ENCODE data around the gene RPS6KA5. TPM values are rescaled to one million over a fixed set of nuclear protein-coding genes. Genes with fewer than 3 reads are reported as not detected.

RPS6KA5 gene
- total RNA-seq, 4 donors from 2014 or later = 4.6 to 7.3 (median 5.0) TPM

GRCh38 chr14:90846511-90846910 lies 213.9 kb downstream of the RPS6KA5 start:
- no peak for TF ChIP-seq CTCF (IDR thresholded peaks at IDR 0.05; ENCODE audit: low read depth)

GRCh38 chr14:90844321-90844720 lies 216.1 kb downstream of the RPS6KA5 start:
- TF ChIP-seq CTCF (IDR thresholded peaks at IDR 0.05; ENCODE audit: low read depth) = no peak

- no peak for TF ChIP-seq CTCF (IDR thresholded peaks at IDR 0.05; ENCODE audit: low read depth)
Measured at GRCh38 chr14:90842726-90843125, 217.7 kb downstream of the RPS6KA5 start.

- TF ChIP-seq CTCF (IDR thresholded peaks at IDR 0.05; ENCODE audit: low read depth) = no peak
Measured at GRCh38 chr14:90839889-90840266, 220.6 kb downstream of the RPS6KA5 start.

- TF ChIP-seq CTCF (IDR thresholded peaks at IDR 0.05; ENCODE audit: low read depth) = no peak
Measured at GRCh38 chr14:90839024-90839888, 221.2 kb downstream of the RPS6KA5 start.

- no peak for TF ChIP-seq CTCF (IDR thresholded peaks at IDR 0.05; ENCODE audit: low read depth)
Measured at GRCh38 chr14:90837355-90837754, 223.1 kb downstream of the RPS6KA5 start.

- TF ChIP-seq CTCF (IDR thresholded peaks at IDR 0.05; ENCODE audit: low read depth) = no peak
Measured at GRCh38 chr14:90836692-90837063, 223.8 kb downstream of the RPS6KA5 start.

Measured in subcutaneous adipose tissue (tissue), 4 donors.